ENCODE measurements around the gene SULT4A1.
"Not testable (repeated sequence)": the region's sequence is repeated elsewhere in the genome, so short reads cannot be mapped to it uniquely, and the experiment has no call there.

SULT4A1 gene, protein sequence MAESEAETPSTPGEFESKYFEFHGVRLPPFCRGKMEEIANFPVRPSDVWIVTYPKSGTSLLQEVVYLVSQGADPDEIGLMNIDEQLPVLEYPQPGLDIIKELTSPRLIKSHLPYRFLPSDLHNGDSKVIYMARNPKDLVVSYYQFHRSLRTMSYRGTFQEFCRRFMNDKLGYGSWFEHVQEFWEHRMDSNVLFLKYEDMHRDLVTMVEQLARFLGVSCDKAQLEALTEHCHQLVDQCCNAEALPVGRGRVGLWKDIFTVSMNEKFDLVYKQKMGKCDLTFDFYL

DNA sequence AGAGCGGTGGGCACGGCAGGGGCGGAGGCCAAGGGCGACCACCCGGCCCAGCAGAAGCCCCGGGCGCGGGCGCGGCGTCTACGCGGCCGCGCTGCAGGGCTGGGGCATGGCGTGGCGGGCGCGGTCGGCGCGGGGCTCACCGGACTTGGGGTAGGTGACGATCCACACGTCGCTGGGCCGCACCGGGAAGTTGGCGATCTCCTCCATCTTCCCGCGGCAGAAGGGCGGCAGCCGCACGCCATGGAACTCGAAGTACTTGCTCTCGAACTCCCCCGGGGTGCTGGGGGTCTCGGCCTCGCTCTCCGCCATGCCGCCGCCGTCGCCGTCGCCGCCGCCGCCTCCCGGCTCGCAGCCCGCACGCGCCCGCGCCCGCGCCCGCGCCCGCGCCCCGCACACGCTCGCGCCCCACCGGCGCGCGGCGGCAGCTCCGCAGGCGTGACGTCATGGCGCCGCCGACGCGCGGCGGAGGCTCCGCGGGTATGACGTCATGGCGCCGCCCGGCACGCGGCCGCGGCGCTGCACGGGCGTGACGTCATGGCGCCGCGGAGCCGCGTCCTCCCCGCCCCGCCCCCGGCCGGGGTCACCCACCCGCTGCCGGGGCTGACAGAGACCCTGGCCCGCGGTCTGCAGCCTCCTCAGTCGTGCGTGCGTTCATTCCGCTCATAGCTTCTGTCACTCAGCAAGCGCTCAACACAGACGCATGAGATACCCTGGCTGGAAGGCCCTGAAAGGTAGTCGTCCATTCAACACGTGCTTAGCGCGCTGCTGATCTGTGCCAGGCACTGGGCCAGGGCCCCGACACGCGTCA is at the start of gene SULT4A1:
TSS of gene SULT4A1 (minus strand) at position 440 of the 808 bp plus-strand sequence. CDS start at position 309, 131 bp downstream.
- DNase-seq: no peak

DNA sequence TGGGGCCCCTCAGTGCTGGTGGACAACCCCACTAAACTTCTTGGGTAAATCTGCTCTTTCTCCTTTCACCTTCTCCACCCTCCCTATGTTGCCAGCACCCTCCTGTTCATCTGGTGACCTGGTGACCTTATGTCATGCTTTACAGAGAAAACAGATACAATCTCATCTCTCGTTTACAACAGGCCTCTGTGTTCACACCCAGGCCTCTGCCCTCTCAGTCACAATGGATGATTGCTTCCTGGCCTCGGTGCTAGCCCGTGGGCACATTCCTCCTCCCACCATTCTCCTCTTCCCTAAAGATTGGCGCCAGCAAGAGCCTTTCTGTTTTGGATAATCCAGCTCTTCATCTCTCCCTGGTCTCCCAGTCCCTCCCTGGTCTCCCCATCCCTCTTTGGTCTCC is 49.0 kb upstream of the SULT4A1 start:
- DNase-seq: no peak

DNA sequence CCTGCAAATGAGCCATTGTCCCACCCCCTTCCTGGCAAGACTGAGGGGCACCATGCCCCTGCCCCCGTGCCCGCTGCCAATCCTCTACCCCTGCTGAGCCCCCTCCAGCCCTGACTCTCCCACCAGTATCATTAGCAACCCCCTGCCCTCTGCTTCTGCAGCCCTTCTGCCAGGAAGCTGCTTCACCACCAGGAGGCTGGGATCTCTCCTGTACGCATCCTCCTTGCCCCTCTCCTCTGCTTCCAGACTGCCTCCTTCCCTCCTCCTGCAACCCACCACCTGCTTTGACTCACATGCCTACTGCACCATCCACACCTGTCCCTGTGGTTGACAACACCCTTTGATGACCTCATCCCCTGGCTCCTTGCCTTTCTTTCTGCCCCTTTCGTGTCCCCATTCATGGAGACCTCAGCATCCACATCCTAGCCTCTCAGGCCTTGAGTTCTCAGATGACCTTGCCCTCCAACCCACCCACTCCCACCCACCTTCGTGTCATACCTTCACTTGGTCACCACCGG is 47.9 kb upstream of the SULT4A1 start:
- DNase-seq: no peak

DNA sequence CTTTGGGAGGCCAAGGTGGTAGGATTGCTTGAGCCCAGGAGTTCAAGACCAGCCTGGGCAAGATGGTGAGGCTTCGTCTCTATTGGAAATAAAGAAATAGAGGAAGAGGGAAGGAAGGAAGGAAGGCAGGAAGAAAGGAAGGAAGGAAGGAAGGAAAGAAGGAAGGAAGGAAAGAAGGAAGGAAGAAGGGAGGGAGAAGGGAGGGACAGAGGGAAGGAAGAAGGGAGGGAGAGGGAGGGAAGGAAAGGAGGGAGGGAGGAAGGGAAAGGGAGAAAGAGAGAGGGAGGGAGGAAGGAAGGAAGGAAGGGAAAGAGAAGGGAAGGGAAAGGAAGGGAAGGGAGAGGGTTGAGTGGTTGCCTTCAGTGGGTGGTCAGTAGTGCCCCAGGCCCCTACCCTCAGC is 47.4 kb upstream of the SULT4A1 start:
- DNase-seq: no peak

DNA sequence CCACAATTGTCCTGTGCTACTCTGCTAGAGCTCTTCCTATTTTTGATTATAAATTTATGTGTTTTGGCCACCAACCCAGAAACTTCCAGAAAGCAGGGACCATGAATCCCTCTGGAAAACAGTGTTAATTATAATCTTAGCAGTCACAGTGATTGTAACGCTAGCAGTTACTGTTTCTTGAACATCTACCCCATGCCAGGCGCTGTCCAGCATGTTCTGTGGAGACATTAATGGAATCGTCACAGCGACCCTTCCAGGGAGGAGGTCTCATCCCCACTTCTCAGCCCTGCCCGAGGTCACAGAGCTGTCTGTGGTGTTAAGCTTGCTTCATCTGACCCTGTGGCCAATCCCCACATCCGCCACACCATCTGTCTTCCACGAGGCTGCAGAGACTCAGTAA is 43.4 kb upstream of the SULT4A1 start:
- DNase-seq: no peak

DNA sequence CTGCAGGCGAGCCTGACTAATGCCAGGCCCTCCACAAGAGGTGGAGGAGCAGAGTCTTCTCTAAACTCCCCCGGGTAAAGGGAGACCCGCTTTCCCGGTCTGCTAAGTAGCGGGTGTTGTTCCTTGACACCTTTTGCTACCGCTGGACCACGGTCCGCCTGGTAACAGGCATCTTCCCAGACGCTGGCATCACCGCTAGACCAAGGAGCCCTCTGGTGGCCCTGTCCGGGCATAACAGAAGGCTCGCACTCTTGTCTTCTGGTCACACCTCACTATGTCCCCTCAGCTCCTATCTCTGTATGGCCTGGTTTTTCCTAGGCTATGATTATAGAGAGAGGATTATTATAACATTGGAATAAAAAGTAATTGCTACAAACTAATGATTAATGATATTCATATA is 42.1 kb upstream of the SULT4A1 start:
- DNase-seq: not testable (repeated sequence)

DNA sequence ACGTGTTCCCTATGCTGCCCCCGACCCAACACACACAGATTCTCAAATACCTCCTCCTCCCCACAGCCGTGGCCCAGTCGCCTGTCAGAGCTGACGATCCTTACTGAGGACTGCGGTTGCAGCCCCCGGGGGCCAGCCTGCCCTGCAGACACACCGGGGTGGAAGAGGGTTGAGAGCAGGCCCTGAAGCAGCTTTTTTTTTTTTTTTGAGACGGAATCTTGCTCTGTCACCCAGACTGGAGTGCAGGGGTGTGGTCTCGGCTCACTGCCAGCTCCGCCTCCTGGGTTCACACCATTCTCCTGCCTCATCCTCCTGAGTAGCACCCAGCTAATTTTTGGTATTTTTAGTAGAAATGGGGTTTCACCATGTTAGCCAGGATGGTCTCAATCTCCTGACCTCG is 40.7 kb upstream of the SULT4A1 start:
- not testable (repeated sequence) for DNase-seq

DNA sequence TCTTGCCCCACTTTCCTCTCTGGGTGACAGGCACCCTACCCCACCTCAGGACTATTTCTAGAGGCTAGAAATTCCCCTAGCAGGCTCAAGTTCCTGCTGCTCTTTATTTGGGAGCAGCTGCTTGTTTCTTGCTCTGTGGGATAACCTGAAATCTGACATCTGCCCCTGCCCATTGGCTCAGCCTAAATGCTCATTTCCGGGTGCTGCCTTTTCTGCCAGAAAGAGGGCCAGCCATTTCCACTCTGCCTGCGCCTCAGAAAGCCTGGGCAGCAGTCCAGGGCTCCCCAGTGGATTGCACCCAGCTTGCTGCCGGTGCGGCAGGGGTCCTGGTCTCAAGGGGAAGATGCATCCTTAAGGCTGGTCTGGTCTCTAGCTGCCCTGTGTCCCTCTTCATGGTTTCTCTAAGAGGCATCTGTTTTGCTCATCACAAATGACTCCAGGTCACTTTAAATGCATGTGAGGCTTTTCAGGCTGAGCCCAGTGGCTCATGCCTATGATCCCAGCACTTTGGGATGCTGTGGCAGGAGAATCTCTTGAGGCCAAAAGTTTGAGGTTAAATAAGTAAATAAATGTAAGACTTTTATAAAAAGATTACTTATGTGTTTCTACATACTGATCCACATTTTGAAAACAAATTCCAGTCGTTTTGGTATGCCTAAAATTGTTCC is 39.8 kb upstream of the SULT4A1 start:
- DNase-seq: no peak

DNA sequence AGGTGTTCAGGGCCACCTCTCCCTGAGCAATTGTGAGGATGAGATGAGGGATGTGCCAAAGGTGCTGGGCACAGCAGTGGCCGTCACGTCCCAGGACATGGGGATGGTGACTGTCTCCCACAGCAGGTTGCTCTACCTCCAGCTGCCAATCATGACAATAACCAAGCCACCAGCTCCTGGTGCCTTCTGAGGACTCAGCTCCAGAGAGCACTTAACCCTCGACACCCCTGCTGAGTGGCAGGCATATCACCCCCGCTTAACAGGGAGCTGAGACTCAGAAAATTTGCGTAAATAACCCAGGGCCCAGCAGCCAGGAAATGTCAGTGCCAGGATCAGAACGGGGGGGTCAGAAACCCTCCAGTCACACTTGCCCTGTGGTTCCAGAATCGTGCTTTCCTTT is 37.9 kb upstream of the SULT4A1 start:
- no peak for DNase-seq

DNA sequence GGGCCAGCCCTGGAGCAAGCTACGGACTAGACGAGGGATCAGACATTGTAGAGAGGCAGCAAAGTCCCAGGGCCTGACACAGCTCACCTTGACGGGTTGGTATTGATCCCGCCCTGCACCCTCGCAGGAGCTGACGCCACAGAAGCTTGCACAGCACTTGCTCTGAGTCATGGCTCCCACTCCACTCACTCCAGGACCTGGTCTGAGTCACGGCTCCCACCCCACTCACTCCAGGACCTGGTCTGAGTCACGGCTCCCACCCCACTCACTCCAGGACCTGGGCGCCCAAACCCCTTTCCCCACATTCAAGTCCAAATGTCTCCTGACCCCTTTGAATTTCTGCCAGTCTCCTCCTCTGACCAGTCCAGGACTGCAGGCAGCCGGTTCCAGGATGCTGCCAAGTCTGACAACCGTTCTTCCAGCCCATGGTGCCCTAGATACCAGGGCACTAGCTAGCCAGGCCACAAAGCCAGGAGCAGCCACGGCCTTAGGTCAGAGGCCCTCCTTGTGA is 35.5 kb upstream of the SULT4A1 start:
- DNase-seq: no peak

DNA sequence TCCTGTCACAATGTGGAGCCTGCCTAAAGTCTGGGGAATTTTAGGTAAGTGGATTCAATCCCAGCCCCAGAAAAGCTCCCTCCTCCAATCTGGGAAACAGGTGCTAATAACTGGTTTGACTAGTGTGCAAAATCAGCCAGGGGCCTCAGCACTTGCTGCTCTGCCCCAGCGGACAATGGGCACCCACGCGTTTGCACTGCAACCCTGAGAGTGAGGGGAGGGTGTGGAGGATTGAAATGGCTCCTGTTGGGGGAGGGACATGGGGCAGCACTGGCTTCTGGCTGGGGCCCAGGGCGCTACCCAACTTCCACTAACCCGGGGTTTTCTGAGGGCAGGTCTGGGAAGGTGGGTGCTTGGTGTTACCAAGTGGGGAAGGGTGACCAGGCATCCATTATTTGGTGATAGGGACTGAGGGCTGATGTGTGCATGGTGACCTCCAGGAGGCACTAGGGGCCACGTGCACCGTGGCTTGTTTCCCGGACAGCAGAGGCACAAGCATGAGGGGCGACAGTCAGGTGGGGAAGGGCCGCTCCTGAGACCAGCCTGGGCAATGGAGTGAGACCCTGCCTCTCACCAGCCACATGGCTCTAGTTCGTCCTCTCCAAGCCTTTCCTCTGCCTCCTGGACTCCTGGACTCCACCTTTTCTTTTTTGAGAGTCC is 33.8 kb upstream of the SULT4A1 start:
- no peak for DNase-seq

DNA sequence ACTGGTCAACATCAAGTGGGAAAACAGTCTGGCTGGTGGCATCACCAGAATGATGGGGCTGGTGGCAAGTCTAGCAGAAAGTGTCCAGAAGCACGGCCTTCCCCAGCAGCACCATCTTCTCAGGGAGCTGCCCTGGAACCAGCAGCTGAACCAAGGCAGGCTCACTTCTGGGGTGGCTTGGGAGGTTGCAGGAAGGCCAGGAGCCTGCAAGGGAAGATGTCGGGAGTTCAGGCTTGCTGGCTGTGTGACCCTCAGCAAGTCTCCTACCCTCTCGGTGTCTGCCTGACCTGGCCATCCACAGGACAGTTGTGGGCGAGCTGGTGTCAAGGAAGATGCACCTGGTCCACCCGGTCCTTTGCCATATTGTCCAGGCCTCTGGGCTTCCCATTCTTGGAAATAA is 31.8 kb upstream of the SULT4A1 start:
- no peak for DNase-seq

DNA sequence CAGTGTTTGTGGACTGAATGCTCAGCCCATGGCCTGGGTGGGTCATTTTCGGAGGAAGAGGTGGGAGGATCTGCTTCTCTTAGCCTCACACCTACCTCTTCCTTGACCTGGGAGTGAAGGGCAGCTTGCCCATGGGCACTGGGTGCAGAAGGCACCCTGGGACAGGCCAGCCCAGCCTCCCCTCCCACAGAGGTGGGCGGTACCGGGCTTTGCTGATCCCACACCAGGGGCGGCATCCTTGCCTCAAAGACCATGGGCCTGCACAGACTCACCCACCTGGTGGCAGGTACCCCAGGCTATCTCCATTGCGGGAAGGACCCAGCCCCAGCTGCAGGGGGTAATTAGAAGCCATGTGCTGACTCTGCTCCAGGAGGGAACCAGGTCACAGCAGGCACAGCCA is 31.0 kb upstream of the SULT4A1 start:
- no peak for DNase-seq

DNA sequence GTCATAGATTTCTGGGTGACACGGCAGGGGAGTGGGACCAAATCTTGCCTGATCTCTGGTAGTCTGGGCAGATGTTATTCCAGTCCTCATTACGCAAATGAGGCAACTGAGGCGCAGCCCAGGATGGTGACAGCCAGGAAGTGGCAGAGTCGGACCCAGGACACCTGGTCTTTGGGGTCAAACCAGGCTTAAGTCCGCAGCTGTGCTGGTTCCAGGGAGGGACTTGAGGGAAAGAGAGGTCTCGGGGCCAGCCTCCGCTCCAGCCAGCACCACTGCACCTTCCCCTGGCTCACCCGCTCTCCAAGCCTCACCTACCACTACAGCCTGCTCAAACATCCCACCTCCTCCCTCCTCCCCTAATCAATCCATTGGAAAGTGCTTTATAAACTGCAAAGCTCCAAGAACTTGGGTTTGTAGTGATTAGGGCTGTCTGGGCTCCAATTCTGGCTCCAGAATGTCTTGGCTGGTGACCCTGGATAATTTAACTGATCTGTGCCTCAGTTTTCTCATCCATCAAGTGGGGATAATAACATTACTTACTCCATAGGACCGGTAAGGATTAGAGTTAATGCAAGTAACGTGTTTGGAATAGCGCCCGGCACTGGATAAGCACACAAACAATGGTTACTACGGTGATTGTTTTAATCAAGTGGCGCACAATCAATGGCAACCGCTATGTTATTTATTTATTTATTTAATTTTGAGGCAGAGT is 30.0 kb upstream of the SULT4A1 start:
- no peak for DNase-seq

DNA sequence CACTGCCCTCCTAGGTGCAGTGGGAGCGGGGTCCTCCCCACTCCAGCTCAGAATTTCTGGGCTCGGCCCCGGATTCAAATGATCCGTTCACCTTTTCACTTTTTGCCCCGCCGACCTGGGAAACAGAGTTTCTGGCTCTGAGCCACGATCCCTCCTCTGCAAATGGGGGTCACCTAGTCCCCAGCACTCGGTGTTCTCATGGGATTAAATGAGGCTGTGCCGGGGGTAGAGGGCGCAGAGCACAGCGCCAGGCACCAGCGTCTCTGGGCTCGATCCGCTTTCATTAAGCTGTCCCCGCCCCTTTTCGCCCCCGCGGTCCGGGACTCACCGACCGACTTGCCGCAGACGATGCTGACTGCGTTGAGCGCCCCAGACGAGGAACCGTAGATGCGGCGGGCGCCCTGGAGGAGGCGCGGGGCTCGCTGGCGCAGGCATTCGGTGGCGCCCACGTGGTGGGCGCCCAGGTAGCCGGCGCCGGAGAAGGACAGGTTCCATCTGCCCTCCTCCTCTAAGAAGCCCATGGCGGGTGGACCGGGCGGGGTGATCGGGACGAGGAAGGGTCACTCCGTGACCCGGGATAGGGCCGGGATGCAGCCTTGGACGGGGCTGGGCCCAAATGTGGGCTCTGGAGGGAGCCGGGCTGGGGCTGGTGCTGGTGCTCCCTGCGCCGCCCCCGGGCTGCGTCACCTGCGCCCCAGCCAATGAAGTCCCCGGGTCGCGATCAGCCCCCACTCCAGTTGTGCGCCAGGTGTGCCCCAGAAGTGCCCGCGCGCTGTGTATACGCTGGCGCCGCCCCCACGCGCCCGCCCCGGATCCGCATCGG is 29.3 kb upstream of the SULT4A1 start, which contains the start of gene PNPLA5:
TSS of gene PNPLA5 (minus strand) at position 654 of the 823 bp plus-strand sequence. CDS start at position 521, 133 bp downstream.
- no peak for DNase-seq

DNA sequence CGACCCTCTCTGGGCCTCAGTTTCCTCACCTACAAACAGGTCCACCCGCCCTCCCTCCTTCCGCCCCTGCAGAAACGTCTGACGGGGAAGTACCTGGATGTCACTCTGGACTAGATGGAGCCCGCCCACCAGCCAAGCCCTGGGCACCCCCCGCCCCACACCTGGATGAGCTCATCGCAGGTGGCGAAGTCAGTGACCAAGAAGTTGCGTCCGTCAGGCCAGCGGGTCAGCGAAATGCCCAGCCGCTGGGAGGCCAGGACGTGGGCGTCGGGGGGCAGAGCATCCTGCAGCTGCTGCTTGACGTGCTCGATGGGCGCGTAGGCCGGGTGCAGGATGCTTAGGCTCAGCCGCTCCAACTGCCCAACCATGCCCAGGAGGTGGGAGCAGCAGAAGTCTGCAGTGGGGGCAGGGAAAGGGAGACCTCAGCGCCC is 28.6 kb upstream of the SULT4A1 start:
- no peak for DNase-seq

DNA sequence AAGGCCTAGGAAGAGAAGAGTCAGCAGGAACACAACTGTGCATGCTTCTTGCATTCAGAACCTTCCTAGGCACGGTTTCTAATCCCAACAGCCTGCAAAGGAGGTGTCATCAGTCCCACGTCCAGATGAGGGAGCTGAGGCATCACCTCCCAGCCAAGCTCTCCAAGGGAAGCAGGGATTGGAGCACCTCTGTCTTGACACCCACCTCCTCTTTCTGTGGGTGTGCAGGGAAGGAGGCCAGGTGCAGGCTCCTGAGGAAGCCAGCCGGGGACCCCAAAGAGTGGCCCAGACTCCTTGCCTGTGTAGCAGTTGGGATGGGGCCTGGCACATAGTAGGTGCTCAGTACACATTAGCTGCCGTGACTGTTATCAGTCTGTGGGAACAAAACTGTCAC is 27.5 kb upstream of the SULT4A1 start:
- DNase-seq: no peak

DNA sequence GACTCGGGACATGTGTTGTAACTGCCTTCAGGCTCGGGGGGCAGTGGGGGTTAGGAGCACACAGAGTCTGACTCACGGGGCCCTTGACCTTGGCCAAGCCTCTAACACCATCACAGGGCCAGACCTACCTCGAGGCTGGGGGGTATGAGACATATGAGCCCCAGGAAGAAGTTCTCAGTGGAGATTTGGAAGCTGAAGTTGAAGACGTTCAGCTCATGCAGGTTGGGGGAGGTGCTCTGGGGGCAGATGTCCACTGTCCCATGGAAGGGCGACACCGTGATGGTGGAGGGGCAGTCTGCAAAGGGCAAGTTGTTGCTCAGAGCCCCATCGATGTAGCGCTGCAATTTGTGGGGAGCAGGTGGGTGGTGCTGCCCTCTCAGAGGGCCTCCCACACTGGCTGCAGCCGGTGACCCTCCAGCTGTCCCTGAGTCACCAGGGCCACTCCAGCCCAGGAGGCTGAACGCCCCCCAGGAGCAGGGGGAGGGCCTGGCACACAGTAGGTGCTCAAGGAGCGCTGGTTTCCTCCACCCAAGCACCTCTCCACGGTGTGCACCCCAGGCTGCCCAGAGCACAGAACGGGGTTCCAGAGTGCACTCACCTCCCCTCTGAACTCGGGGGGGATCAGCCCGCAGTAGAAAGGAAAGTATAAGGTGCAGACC is 27.0 kb upstream of the SULT4A1 start:
- no peak for DNase-seq

DNA sequence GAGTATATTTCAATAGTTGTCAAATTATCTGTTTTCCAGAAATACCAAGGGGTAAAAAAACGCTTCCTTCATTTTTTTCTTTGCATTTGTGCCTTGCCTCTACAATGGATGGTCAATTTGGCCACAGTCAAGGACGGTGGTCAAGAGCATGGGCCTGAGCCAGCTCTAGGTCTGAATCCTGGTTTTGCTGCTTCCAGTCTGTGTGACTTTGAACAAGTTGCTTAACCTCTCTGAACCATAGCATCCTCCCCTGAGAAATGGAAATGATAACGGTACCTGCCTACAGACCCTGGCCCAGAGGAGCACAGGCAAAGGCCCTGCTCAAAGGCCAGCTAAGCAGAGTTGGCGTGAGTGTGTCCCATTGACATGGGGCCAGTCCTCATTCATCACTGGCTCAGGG is 26.4 kb upstream of the SULT4A1 start:
- no peak for DNase-seq

DNA sequence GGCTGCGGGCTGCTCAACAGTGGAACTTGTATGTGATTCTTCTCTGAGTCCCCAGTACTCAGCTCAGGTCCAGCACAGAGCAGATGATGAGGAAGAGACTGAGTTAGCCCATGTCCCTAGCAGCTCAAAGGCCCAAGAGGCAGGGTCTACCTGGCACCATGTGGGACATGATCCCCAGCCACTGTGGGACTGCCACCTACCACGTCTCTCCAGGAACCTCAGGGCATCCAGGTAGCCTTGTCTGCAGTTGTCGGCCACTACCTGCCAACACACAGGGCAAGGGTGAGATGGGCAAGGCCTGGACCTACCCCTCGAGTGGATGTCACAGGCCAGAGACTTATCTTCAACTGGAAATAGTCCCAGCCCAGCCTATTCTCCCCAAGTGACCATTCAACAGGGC is 25.1 kb upstream of the SULT4A1 start:
- no peak for DNase-seq

DNA sequence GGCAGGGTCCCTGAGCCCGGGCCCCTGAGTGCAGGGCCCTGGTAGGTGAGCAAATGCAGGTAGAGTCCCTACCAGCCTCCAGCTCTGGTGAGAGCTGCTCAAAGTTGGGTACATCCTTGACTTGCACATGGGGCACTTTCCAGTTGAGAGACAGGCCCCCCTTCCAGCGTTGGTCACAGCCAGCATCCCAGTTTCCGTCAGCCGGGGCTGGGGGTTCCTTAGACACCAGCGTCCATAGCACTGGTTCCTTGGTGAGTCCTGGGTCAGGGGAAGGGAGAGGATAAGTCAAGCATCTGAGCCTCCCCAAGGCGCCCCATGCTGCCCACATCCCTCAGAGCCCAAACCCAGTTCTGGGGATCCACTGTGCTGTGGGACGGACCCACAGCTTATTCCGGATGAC is 23.9 kb upstream of the SULT4A1 start:
- no peak for DNase-seq
